ENCODE data around the gene NKD2. TPM values are rescaled to one million over a fixed set of nuclear protein-coding genes. Genes with fewer than 3 reads are reported as not detected.

NKD2 gene
- total and polyA plus RNA-seq, 2 of the 4 experiments (the other 2 are of a cell fraction): not detected

DNA sequence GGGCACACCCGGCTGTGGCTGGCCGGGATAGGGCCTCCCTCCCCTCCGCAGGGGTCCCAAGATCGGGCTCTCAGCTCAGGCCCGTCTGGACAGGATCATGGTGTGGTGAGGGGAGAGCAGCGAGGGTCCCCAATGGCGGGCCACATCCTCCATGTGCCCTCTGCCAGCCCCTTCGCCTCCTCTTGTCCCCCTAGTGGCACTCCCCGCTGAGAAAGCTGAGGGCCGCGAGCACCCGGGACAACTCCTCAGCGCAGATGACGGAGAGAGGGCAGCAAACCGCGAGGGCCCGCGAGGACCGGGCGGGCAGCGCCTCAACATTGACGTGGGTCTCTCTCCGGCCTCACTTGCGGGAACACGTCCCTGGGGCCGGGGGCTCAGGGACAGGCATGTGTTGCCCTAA is 24.6 kb downstream of the NKD2 start:
- H3K79me1 ChIP-seq (ENCODE audit: low read depth in 1 of 2, low read length in 2 of 2): no peaks in the 10 kb centered on the region
- H3K4me2 ChIP-seq (ENCODE audit: low read depth, low read length): no peak overlapping the region
- no peak overlapping the region for H3K23ac ChIP-seq (ENCODE audit: low read depth, low read length)
- no peaks in the 10 kb centered on the region for H4K20me1 ChIP-seq (ENCODE audit: insufficient read depth, low read length)
- H3K14ac ChIP-seq (replicated peaks; ENCODE audit: low read depth, low read length): no peak overlapping the region
- no peak overlapping the region for H2AFZ ChIP-seq (replicated peaks; ENCODE audit: low read length, poor library complexity)
- no peak overlapping the region for H3K4ac ChIP-seq (ENCODE audit: low read depth, low read length)
- no peaks in the 10 kb centered on the region for H3K9me1 ChIP-seq (ENCODE audit: insufficient read depth, low read length)
- no peaks in the 10 kb centered on the region for H3K4me1 ChIP-seq (ENCODE audit: control insufficient read depth, insufficient read depth, low read length)
- H4K8ac ChIP-seq (ENCODE audit: low read depth in 2 of 2, low read length in 2 of 2): no peak overlapping the region
- CTCF ChIA-PET: no interaction called here
- no peak overlapping the region for H4K5ac ChIP-seq (ENCODE audit: low read depth, low read length)
- H4K91ac ChIP-seq (ENCODE audit: insufficient read depth, low read depth, low read length): no peak overlapping the region
- DNase-seq: no peak
- H3K4me3 ChIP-seq (ENCODE audit: insufficient read depth, low read depth, low read length): no peak overlapping the region
- intact Hi-C loops (cut with micrococcal nuclease): no loop called here
- H3K9me3 ChIP-seq (ENCODE audit: control insufficient read depth, insufficient read depth, low read length): no peaks in the 10 kb centered on the region
- peaks cover 18% of the 10 kb centered on the region for H3K27me3 ChIP-seq (ENCODE audit: control insufficient read depth, insufficient read depth, low read length)
- H2AK9ac ChIP-seq (replicated peaks; ENCODE audit: low read depth, low read length, poor library complexity): no peak overlapping the region
- H2AK5ac ChIP-seq (ENCODE audit: low read depth, low read length): no peak overlapping the region
- H3K18ac ChIP-seq (ENCODE audit: low read depth, low read length): no peak overlapping the region
- no peak overlapping the region for H2BK5ac ChIP-seq (ENCODE audit: low read depth, low read length, poor library complexity, severe bottlenecking)
- H3K56ac ChIP-seq (ENCODE audit: extremely low read depth, insufficient read depth, low read length): no peak overlapping the region
- dilution Hi-C loops (cut with HindIII; ENCODE audit: low sequenced_read_pairs, unreplicated experiment): no loop called here
- no peak overlapping the region for H2BK120ac ChIP-seq (ENCODE audit: low read depth, low read length)
- no peaks in the 10 kb centered on the region for H3K36me3 ChIP-seq (ENCODE audit: control insufficient read depth, insufficient read depth, low read length)
- TF ChIP-seq SMC3 (IDR thresholded peaks at IDR 0.05; ENCODE audit: low read depth, low read length) (no peak), MAZ (IDR thresholded peaks at IDR 0.05; ENCODE audit: borderline replicate concordance, low read depth, low read length) (no peak), RFX5 (IDR thresholded peaks at IDR 0.05; ENCODE audit: low read depth, low read length) (no peak), RAD21 (IDR thresholded peaks at IDR 0.05; ENCODE audit: low read length) (no peak), CHD1 (IDR thresholded peaks at IDR 0.05; ENCODE audit: low read depth, low read length) (no peak), FOS (IDR thresholded peaks at IDR 0.05; ENCODE audit: low read depth, low read length) (no peak), MXI1 (IDR thresholded peaks at IDR 0.05; ENCODE audit: borderline replicate concordance, low read depth, low read length) (no peak), CEBPB (IDR thresholded peaks at IDR 0.05; ENCODE audit: low read depth, low read length) (no peak), POLR2A (IDR thresholded peaks at IDR 0.05; ENCODE audit: low read depth, low read length) (no peak), MAFK (IDR thresholded peaks at IDR 0.05; ENCODE audit: low read depth, low read length) (no peak), RCOR1 (IDR thresholded peaks at IDR 0.05; ENCODE audit: insufficient replicate concordance, low read length) (no peak), BHLHE40 (IDR thresholded peaks at IDR 0.05; ENCODE audit: low read depth, low read length) (no peak), NFE2L2 (IDR thresholded peaks at IDR 0.05; ENCODE audit: low read depth, low read length) (no peak)
- TF ChIP-seq, protein P1, sequence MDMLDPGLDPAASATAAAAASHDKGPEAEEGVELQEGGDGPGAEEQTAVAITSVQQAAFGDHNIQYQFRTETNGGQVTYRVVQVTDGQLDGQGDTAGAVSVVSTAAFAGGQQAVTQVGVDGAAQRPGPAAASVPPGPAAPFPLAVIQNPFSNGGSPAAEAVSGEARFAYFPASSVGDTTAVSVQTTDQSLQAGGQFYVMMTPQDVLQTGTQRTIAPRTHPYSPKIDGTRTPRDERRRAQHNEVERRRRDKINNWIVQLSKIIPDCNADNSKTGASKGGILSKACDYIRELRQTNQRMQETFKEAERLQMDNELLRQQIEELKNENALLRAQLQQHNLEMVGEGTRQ (IDR thresholded peaks at IDR 0.05; ENCODE audit: low read depth, low read length): no peak
- TF ChIP-seq, protein P2, sequence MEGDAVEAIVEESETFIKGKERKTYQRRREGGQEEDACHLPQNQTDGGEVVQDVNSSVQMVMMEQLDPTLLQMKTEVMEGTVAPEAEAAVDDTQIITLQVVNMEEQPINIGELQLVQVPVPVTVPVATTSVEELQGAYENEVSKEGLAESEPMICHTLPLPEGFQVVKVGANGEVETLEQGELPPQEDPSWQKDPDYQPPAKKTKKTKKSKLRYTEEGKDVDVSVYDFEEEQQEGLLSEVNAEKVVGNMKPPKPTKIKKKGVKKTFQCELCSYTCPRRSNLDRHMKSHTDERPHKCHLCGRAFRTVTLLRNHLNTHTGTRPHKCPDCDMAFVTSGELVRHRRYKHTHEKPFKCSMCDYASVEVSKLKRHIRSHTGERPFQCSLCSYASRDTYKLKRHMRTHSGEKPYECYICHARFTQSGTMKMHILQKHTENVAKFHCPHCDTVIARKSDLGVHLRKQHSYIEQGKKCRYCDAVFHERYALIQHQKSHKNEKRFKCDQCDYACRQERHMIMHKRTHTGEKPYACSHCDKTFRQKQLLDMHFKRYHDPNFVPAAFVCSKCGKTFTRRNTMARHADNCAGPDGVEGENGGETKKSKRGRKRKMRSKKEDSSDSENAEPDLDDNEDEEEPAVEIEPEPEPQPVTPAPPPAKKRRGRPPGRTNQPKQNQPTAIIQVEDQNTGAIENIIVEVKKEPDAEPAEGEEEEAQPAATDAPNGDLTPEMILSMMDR (conservative IDR thresholded peaks at IDR 0.05; ENCODE audit: low read depth, low read length): no peak
- TF ChIP-seq, protein P3, sequence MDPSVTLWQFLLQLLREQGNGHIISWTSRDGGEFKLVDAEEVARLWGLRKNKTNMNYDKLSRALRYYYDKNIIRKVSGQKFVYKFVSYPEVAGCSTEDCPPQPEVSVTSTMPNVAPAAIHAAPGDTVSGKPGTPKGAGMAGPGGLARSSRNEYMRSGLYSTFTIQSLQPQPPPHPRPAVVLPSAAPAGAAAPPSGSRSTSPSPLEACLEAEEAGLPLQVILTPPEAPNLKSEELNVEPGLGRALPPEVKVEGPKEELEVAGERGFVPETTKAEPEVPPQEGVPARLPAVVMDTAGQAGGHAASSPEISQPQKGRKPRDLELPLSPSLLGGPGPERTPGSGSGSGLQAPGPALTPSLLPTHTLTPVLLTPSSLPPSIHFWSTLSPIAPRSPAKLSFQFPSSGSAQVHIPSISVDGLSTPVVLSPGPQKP (IDR thresholded peaks at IDR 0.05; ENCODE audit: borderline replicate concordance, low read depth, low read length): no peak
- no peak overlapping the region for H3K9ac ChIP-seq (ENCODE audit: low read depth, low read length)
- no peak overlapping the region for H2BK20ac ChIP-seq (ENCODE audit: low read depth, low read length)
- 85% methylated on average over 10 of the region's 26 CpGs; no CpG with 5 or more reads in 1 of the 2 experiments for WGBS, 2 experiments (ENCODE audit: extremely low coverage in 2 of 2, insufficient read length in 1 of 2)
- H3K27ac ChIP-seq (ENCODE audit: insufficient read depth, low read length): no peak overlapping the region
- in situ Hi-C loops (cut with MboI; ENCODE audit: low sequenced_read_pairs): no loop called here
- POLR2A ChIA-PET (ENCODE audit: unreplicated experiment): no interaction called here
- BruUV-seq (replicated peaks): no TSS peak
- ATAC-seq (ENCODE audit: low read depth): no peak
- H2BK15ac ChIP-seq (ENCODE audit: low read depth, low read length): no peak overlapping the region

Measured in IMR-90 (cell line).